SIG-M5 (cell line): ENCODE measurements around the gene SLC17A8.
"Not testable (repeated sequence)": the region's sequence is repeated elsewhere in the genome, so short reads cannot be mapped to it uniquely, and the experiment has no call there.

Experiments
- DNase-seq: peaks from one replicate; lab custom pipeline; 2025; lab: John Stamatoyannopoulos, UW

The SLC17A8 gene

DNA sequence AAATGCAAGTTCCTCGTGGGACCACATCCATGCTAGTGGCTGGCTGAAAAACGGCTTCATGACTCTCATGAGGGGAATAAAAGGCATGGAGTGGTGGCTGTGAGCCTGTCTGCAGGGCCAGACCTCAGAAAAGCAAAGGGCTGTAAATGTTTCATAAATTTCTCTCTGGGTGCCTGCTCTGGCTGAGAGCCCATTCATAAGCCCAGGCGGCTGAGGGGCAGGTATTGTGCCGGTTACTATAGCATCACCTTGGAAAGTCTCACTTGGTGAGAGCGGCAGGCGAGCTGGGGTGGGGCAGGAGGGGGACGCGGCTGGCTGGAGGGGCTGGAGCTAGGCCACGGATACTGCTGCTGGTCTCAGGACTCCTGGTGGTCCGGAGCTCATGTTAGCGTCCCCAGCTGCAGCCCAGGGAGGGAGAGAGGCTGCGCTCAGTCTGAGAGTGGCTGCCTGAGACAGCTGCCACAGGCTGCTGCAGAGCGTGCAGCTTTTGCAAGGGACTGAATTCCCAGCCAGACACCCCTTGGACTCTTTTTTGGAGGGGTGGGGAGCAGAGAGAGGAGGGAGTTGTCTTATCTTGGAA is at the start of gene SLC17A8:
SLC17A8 (plus strand) TSS at position 431 of the 580 bp plus-strand sequence. CDS start 318 bp downstream, outside the sequence.
- no peak for DNase-seq

DNA sequence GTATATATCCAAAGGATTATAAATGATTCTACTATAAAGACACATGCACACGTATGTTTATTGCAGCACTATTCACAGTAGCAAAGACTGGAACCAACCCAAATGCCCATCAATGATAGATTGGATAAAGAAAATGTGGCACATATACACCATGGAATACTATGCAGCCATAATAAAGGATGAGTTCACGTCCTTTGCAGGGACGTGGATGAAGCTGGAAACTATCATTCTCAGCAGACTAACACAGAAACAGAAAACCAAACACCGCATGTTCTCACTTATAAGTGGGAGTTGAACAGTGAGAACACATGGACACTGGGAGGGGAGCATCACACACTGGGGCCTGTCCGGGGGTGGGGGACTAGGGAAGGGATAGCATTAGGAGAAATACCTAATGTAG is 48.7 kb upstream of the SLC17A8 start:
- DNase-seq, result not testable (repeated sequence)

DNA sequence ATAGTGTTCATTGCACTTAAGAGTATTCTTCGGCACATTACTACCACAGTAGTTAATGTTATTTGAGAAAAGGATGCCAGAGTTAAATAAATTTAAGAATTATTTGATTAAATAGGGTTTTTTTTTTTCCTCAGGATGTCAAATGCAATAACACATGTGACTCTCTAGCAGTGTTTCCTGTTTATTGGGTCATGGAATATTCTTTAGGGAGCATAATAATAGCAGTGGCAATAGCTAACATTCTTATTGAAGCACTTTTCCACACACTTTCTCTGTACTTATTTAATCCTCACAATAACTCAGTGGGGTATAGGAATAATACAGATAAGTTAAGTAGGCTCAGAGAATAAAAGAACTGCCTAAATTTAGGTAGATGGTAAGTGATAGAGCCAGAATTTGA is 45.6 kb upstream of the SLC17A8 start:
- no peak for DNase-seq

DNA sequence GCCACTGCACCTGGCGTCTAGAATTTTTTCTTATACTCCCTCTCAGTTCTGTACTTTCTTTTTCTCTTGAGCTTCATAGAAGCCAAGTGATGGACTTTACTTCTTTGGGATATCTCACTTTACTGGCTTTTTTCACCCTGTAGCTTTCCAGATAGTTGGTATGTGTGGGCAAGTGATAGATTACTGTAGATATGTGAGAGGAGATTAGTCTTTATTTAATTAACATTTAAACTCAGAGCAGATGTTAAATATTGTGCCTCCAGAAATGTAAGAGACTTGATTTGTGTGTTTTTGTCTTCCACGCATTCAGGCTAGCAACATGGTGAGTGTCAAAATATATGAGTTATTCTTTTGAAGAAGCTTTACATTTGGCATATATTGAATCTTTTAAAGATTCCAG is 39.5 kb upstream of the SLC17A8 start:
- DNase-seq, result no peak

DNA sequence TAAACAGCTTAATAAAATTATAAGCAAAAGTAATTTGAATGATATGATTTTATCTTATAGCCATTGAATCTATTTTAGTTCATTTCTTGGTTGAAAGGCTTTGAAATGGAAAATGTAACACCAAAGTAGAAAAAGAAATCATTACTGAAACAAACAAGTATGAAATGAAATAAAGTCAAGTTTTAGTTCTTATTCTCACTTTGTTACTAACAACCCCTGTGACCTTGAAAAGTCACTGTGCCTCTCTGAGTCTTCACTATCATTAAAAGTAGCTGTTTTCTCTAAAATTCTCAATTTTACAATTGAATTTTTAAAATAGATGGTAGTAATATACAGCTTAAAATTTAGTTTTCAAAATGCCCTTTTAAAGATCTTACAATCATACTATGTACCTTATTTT is 32.4 kb upstream of the SLC17A8 start:
- no peak for DNase-seq

DNA sequence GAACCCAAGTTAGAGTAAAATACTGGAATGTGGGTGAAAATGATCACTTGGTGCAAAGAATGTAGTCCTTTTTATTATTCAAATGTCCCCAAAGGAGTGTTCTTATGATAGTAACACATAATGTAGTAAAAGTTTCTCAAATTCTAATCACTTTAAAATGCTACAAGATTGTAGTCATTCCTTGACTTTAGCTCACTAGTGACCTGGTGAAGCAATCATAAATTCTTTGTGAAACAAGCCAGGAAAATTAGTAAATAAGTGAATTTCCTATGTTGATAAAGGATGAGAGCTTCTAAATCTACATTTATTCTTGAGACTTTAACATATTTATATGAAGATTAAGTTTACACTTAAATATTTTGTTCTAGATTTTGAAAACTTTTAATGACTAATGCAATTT is 30.7 kb upstream of the SLC17A8 start:
- no peak for DNase-seq

DNA sequence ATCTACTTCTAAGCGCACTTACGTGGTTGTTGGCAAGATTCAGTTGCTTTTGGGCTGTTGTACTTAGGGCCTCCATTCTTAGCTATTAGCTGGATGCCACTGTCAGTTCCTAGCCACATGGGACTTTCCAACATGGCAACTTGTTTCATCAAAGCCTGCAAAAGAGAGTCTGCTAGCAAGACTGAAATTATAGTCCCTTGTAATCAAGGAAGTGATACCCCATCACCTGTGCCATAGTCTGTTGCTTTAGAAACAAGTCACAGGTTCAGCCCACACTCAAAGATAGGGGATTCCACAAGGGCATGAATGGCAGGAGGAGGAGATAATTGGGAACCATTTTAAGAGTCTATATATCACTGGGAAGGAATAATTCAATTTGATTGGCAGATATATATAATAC is 27.1 kb upstream of the SLC17A8 start:
- no peak for DNase-seq

- DNase-seq, result no peak
Observed at GRCh38 chr12:100331871-100332270, 25.0 kb upstream of the SLC17A8 start.

- no peak for DNase-seq
Observed at GRCh38 chr12:100332852-100333251, 24.0 kb upstream of the SLC17A8 start.

DNA sequence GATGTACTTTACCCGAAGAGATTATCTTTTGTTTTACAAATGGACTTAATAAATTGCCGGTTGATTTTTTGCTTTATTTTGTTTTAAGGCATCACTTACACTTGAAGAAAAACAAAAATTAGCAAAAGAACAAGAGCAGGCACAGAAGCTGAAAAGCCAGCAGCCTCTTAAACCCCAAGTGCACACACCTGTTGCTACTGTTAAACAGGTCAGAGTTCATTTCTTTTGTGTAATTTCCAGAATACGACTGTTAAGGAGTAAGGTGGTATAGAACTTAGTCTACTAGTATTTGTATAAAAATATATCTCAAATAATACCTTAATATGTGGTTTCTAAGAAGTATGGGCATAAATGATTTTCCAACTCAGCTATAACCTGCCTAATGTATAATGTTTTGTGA is 19.6 kb upstream of the SLC17A8 start:
- no peak for DNase-seq

GRCh38 chr12:100337727-100338126 is 19.1 kb upstream of the SLC17A8 start:
- no peak for DNase-seq

DNA sequence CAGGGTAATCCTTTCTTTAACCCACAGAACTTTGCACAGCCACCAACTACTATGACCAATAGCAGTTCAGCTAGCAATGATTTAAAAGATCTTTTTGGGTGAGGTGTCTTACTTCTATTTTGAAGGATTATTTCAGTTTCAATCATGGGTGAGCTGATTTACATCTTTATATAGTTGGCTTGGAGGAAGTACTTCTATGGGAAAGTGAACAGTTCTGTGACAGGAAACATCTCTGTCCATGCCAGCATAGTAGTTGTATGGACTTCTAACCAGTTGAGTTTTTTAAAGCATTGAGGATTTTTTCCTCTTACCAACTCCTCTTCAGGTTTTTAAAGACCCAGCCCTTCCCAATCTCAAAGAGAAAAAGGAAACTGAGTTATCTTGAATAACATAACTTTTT is 17.8 kb upstream of the SLC17A8 start:
- DNase-seq, result no peak

DNA sequence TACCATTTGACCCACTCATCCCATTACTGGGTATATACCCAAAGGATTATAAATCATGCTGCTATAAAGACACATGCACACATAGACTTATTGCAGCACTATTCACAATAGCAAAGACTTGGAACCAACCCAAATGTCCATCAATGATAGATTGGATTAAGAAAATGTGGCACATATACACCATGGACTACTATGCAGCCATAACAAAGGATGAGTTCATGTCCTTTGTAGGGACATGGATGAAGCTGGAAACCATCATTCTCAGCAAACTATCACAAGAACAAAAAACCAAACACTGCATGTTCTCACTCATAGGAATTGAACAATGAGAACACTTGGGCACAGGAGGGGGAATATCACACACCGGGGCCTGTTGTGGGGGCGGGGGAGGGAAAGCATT is 14.0 kb upstream of the SLC17A8 start:
- not testable (repeated sequence) for DNase-seq

DNA sequence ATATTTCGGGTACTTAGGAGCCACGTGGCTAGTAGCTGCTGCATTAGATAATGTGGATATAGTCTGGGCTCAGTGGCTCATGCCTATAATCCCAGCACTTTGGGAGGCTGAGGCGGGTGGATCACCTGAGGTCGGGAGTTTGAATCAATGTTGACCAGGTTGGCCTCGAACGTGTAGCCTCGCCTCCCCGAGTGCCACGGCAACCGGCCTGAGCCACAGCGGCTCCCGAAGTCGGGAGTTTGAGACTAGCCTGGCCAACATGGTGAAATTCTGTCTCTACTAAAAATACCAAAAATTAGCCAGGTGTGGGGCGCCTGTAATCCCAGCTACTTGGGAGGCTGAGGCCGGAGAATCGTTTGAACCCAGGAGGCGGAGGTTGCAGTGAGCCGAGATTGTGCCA is 12.5 kb upstream of the SLC17A8 start:
- not testable (repeated sequence) for DNase-seq

DNA sequence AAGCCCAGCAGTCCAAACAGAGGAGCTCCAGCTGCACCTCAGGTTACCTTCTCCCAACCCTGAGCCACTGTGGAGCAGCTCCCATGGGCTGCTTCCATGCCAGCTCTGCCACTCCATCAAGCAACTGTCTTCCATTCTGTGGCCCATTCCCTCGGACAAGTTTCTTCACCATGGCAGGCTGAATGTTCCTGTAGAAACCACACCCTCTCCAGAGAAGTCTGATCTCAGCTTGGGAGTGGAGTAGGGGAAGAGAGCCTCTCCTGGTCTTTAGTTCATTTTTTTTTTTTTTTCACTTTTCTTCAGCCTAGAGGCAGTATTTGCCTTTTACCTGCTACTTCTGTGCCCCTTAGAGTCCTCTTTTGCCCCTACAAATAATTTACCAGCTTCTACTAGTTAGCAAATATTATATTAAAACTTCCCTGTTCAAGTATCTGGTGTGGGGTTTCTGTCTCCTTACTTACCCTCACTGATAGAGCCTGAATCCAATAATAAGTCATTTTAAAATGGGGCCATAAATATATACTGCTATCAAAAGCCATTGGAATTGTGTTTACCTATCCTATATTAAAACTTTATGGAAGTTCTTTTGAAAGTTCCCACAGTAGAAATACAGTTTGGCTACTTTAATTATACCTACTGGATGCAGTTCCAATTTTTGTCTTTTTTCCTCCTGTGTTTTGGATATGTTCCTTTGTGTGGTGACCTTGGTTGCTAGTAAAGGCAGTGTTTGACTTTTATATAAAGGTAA is 11.7 kb upstream of the SLC17A8 start:
- DNase-seq, result no peak

GRCh38 chr12:100346660-100347059 is 10.2 kb upstream of the SLC17A8 start:
- no peak for DNase-seq

- DNase-seq, result no peak
Observed at GRCh38 chr12:100348657-100349454, 8.0 kb upstream of the SLC17A8 start.

GRCh38 chr12:100359248-100359647 is 2.4 kb downstream of the SLC17A8 start:
- DNase-seq, result no peak

GRCh38 chr12:100359822-100360221 is 2.9 kb downstream of the SLC17A8 start:
- DNase-seq, result no peak

DNA sequence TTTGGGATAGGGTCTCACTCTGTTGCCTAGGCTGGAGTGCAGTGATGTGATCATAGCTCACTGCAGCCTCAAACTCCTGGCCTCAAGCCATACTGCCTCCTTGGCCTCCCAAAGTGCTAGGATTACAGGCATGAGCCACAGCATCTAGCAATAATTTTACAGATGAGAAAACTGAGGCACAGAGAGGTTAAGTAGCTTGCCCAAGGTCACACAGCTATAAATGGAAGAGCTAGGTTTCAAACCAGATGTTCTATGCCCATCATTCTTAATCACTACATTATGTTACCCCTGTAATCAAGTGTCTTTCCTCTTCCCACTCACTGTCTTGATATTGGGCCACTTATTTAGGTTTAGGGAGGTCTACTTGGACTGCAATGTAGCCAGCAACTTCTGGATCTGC is 3.6 kb downstream of the SLC17A8 start:
- no peak for DNase-seq

GRCh38 chr12:100364324-100364723 is 7.5 kb downstream of the SLC17A8 start:
- DNase-seq, result no peak

GRCh38 chr12:100365411-100365810 is 8.5 kb downstream of the SLC17A8 start:
- no peak for DNase-seq

DNA sequence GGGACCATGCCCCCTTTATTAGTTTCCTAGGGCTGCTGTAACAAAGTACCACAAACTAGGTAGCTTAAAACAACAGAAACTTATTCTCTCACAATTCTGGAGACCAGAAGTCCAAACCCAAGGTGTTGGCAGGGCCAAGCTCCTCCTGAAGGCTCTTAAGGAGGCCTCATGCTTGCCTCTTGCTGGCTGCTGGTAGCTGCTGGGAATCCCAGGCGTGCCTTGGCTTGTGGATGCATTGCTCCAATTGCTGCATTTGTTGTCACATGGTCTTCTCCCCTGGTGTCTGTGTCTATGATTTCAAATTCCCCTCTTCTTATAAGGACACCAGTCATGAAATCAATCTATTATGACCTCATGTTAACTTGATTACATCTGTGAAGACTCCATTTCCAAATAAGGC is 11.2 kb downstream of the SLC17A8 start:
- no peak for DNase-seq
